K562 (cell line): ENCODE measurements around the gene CD74. TPM values are rescaled to one million over a fixed set of nuclear protein-coding genes. Genes with fewer than 3 reads are reported as not detected.
A peak's percentile ranks its signal among the peaks of the same experiment; 100 is the strongest.

ENCODE experiments used
- CHD1 ChIP-seq: fragments of 200-600 bp; sonication (generic); IDR thresholded peaks from one replicate; pipeline ENCODE4 v1.6.1; 2012; ENCODE audit warnings: mild to moderate bottlenecking, moderate library complexity, low read length, inconsistent platforms
- CHD2 ChIP-seq: IDR thresholded peaks from 2 replicates; pipeline ENCODE4 v1.6.1; 2011; ENCODE audit warnings: low read depth, low read length
- CREM ChIP-seq: IDR thresholded peaks from 2 replicates; pipeline ENCODE4 v1.6.1; 2014; ENCODE audit warnings: antibody characterized with exemption, low read depth
- CTBP1 ChIP-seq: fragments of 450-650 bp; IDR thresholded peaks from 2 replicates; pipeline ENCODE4 v1.6.1; 2016; ENCODE audit warnings: borderline replicate concordance
- DNMT1 ChIP-seq: fragments of 450-650 bp; IDR thresholded peaks from 2 replicates; pipeline ENCODE4 v1.6.1; 2016; ENCODE audit warnings: antibody characterized with exemption, mild to moderate bottlenecking
- FOS ChIP-seq: IDR thresholded peaks from 3 replicates; pipeline ENCODE4 v1.6.1; 2011; ENCODE audit not compliant: insufficient read length; ENCODE audit errors: extremely low read depth
- GABPA ChIP-seq: fragments of 200-800 bp; sonication (Bioruptor generic); conservative IDR thresholded peaks from 2 replicates; pipeline ENCODE4 v1.6.1; 2016; ENCODE audit warnings: low read depth, missing genetic modification characterization, missing compliant biosample characterization
- LCOR ChIP-seq: sonication (generic); formaldehyde crosslinking; IDR thresholded peaks from 2 replicates; pipeline ENCODE4 v1.8.0; 2022; ENCODE audit warnings: mild to moderate bottlenecking, missing genetic modification reagents
- MEF2A ChIP-seq: IDR thresholded peaks from 2 replicates; pipeline ENCODE4 v1.6.1; 2011; ENCODE audit warnings: low read depth, mild to moderate bottlenecking, low read length, moderate library complexity; ENCODE audit not compliant: control insufficient read depth
- MITF ChIP-seq: IDR thresholded peaks from 2 replicates; pipeline ENCODE4 v1.6.1; 2014; ENCODE audit warnings: antibody characterized with exemption
- MTA2 ChIP-seq: fragments of 450-650 bp; IDR thresholded peaks from 2 replicates; pipeline ENCODE4 v1.6.1; 2016; ENCODE audit warnings: low read depth
- NFE2 ChIP-seq: IDR thresholded peaks from 2 replicates; pipeline ENCODE4 v1.6.1; 2014; ENCODE audit warnings: antibody characterized with exemption, low read depth
- NR2C1 ChIP-seq, 2 experiments: fragments of 450-650 bp; IDR thresholded peaks; 2 replicates each; pipeline ENCODE4 v1.6.1; 2017; ENCODE audit warnings: mild to moderate bottlenecking in 2 of 2, antibody characterized with exemption in 1 of 2, inconsistent platforms in 1 of 2, missing compliant biosample characterization in 1 of 2, missing genetic modification characterization in 1 of 2
- RFX5 ChIP-seq: IDR thresholded peaks from 2 replicates; pipeline ENCODE4 v1.6.1; 2011; ENCODE audit warnings: low read depth, mild to moderate bottlenecking, improper control_type of control experiment, low read length
- SMARCC2 ChIP-seq: fragments of 450-650 bp; IDR thresholded peaks from 2 replicates; pipeline ENCODE4 v1.6.1; 2017; ENCODE audit warnings: antibody characterized with exemption, moderate library complexity, mild to moderate bottlenecking, low read depth
- THRB ChIP-seq: fragments of 450-650 bp; formaldehyde crosslinking; conservative IDR thresholded peaks from 2 replicates; pipeline ENCODE4 v1.4.0; 2022; ENCODE audit warnings: mild to moderate bottlenecking, missing genetic modification characterization
- ZFP30 ChIP-seq: fragments of 250-450 bp; sonication (Bioruptor Pico); IDR thresholded peaks from 2 replicates; pipeline ENCODE4 v1.8.0; 2022; ENCODE audit warnings: moderate library complexity, mild to moderate bottlenecking, inconsistent platforms, borderline replicate concordance
- ZNF239 ChIP-seq: fragments of 250-450 bp; sonication (Bioruptor Pico); IDR thresholded peaks from 2 replicates; pipeline ENCODE4 v1.4.0; 2020; ENCODE audit warnings: mild to moderate bottlenecking
- ZNF644 ChIP-seq: fragments of 200-800 bp; sonication (Bioruptor generic); IDR thresholded peaks from 2 replicates; pipeline ENCODE4 v1.6.1; 2016; ENCODE audit warnings: low read depth, missing genetic modification characterization, missing compliant biosample characterization
- polyA plus RNA-seq, 8 experiments: library from polyadenylated mRNA; depleted of rRNA in 4 of 8; stranded (reverse) in 5 of 8; unstranded in 3 of 8; fragments of >200 nt; fragmentation: Nextera tagmentation in 2 of 8; fragmentation: Illumina TruSeq in 1 of 8; extraction: Ambion mirVana in 2 of 8; extraction: Trizol in 1 of 8; gene quantifications; 2 replicates each; pipeline versions ENCODE4 v1.2.1 to v1.2.3, GENCODE V29; 2011 to 2014; ENCODE audit warnings: inconsistent platforms in 1 of 8, missing spikeins in 1 of 8
- total RNA-seq, 7 experiments: library from RNA; depleted of rRNA in 6 of 7; stranded (reverse); fragments of >200 nt in 6 of 7; fragmentation: Illumina TruSeq in 2 of 7; extraction: Trizol in 2 of 7; gene quantifications; 2 replicates each; pipeline versions ENCODE4 v1.2.1 to v1.2.3, GENCODE V29; 2011 to 2021; ENCODE audit warnings: low replicate concordance in 1 of 7
- TF ChIP-seq, protein P1 (sequence below): fragments of 200-400 bp; formaldehyde crosslinking; IDR thresholded peaks from 2 replicates; pipeline ENCODE4 v1.6.1; 2017; ENCODE audit warnings: mild to moderate bottlenecking, low read depth, low read length, moderate library complexity
- TF ChIP-seq, protein P2 (sequence below): fragments of 250-450 bp; sonication (Bioruptor Pico); IDR thresholded peaks from 2 replicates; pipeline ENCODE4 v1.9.0; 2021; ENCODE audit warnings: mild to moderate bottlenecking, inconsistent platforms

Gene CD74
- total and polyA plus RNA-seq, 9 of the 15 experiments (the other 6 are each of a cell fraction or from before 2014, with no cell fraction given) = 0.07 to 4.8 (median 0.32) TPM

GRCh38 chr5:150449517-150450339, 37.0 kb upstream of the CD74 start, which contains the start of gene RPS14 (continued):
- TF ChIP-seq CREM (peak; percentile 58), ZNF644 (tag) (no peak; the same call in 1 of the 2 replicates), ZNF239 (no peak), GABPA (tag) (peak; percentile 99), RFX5 (no peak), CHD1 (no peak), NFE2 (no peak), THRB (peak; percentile 90), FOS (no peak), CTBP1 (peak; percentile 83), NR2C1 (IDR thresholded peaks at IDR 0.05) (peak; percentile 100), NR2C1 (tag; IDR thresholded peaks at IDR 0.05) (peak; percentile 100), MITF (no peak), MEF2A (no peak), DNMT1 (0 out of 2 replicates have a peak, but pooled peaks have one; percentile 19), CHD2 (no peak; the same call in 1 of the 2 replicates), ZFP30 (CRISPR knock-in tag) (no peak), MTA2 (peak; percentile 83), SMARCC2 (no peak), LCOR (CRISPR knock-in tag) (peak; percentile 95)
- TF ChIP-seq, protein P1, sequence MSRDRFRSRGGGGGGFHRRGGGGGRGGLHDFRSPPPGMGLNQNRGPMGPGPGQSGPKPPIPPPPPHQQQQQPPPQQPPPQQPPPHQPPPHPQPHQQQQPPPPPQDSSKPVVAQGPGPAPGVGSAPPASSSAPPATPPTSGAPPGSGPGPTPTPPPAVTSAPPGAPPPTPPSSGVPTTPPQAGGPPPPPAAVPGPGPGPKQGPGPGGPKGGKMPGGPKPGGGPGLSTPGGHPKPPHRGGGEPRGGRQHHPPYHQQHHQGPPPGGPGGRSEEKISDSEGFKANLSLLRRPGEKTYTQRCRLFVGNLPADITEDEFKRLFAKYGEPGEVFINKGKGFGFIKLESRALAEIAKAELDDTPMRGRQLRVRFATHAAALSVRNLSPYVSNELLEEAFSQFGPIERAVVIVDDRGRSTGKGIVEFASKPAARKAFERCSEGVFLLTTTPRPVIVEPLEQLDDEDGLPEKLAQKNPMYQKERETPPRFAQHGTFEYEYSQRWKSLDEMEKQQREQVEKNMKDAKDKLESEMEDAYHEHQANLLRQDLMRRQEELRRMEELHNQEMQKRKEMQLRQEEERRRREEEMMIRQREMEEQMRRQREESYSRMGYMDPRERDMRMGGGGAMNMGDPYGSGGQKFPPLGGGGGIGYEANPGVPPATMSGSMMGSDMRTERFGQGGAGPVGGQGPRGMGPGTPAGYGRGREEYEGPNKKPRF = no peak
- TF ChIP-seq, protein P2, sequence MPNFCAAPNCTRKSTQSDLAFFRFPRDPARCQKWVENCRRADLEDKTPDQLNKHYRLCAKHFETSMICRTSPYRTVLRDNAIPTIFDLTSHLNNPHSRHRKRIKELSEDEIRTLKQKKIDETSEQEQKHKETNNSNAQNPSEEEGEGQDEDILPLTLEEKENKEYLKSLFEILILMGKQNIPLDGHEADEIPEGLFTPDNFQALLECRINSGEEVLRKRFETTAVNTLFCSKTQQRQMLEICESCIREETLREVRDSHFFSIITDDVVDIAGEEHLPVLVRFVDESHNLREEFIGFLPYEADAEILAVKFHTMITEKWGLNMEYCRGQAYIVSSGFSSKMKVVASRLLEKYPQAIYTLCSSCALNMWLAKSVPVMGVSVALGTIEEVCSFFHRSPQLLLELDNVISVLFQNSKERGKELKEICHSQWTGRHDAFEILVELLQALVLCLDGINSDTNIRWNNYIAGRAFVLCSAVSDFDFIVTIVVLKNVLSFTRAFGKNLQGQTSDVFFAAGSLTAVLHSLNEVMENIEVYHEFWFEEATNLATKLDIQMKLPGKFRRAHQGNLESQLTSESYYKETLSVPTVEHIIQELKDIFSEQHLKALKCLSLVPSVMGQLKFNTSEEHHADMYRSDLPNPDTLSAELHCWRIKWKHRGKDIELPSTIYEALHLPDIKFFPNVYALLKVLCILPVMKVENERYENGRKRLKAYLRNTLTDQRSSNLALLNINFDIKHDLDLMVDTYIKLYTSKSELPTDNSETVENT (CRISPR knock-in tag) = 0 out of 2 replicates have a peak, but pooled peaks have one; percentile 63
